GM12878 (cell line): ENCODE data around the gene UNC5B. TPM values are rescaled to one million over a fixed set of nuclear protein-coding genes. Genes with fewer than 3 reads are reported as not detected.

ENCODE experiments used
- ATAC-seq: fragments of 200-7000 bp; cut with Tn5 transposase; 3 replicates; pipeline ENCODE4 v1.9.1; 2020; ENCODE audit warnings: mild to moderate bottlenecking, moderate library complexity
- BruUV-seq: library from RNA; stranded (reverse); fragments of 400-500 nt; replicated peaks from 2 replicates; lab custom pipeline; 2021; lab: Mats Ljungman, UMichigan
- CTCF ChIA-PET: fragments of 300-600 bp; sonication (Branson Sonifier 250); formaldehyde crosslinking; extraction: SDS; loops from one replicate; lab custom pipeline; 2021; ENCODE audit warnings: inconsistent platforms; lab: Yijun Ruan, JAX
- POLR2A ChIA-PET: fragments of 350-600 bp; formaldehyde crosslinking; extraction: SDS; loops from one replicate; lab custom pipeline; 2021; ENCODE audit warnings: inconsistent platforms; lab: Charles Lee
- RAD21 ChIA-PET: fragments of 300-600 bp; sonication (Branson Sonifier 250); formaldehyde crosslinking; loops from one replicate; lab custom pipeline; 2023; ENCODE audit warnings: antibody characterized with exemption; ENCODE audit not compliant: unreplicated experiment; lab: Charles Lee
- SMC1A ChIA-PET: fragments of 300-600 bp; sonication (Branson Sonifier 250); formaldehyde crosslinking; loops from one replicate; lab custom pipeline; 2023; ENCODE audit not compliant: unreplicated experiment, uncharacterized antibody; lab: Charles Lee
- DNase-seq: peaks from one replicate; pipeline ENCODE4 v3.0.0-alpha.2; 2011; ENCODE audit warnings: low read depth, low spot score
- FAIRE-seq: peaks from 3 replicates; lab custom pipeline; 2011; peaks lifted over from hg19 to GRCh38; lab: Jason Lieb, UNC
- H2AFZ ChIP-seq: 2 replicates; pipeline ENCODE4 v1.6.0; 2011; ENCODE audit warnings: low read depth, low read length, control low read depth; ENCODE audit not compliant: control insufficient read depth
- H3K27ac ChIP-seq: 2 replicates; pipeline ENCODE4 v1.5.1; 2011; ENCODE audit warnings: control low read depth; ENCODE audit not compliant: control insufficient read depth, insufficient read depth
- H3K27me3 ChIP-seq, 2 experiments: replicated peaks in 1 of 2; 2 replicates each; pipeline versions ENCODE4 v1.6.0 to v1.6.1; 2011; ENCODE audit warnings: low read length in 1 of 2; ENCODE audit not compliant: control insufficient read depth in 2 of 2, insufficient read depth in 2 of 2
- H3K36me3 ChIP-seq, 2 experiments: 2 replicates each; pipeline ENCODE4 v1.5.1; 2011; ENCODE audit warnings: low read length in 1 of 2; ENCODE audit not compliant: control insufficient read depth in 2 of 2, insufficient read depth in 2 of 2
- H3K4me1 ChIP-seq: 2 replicates; pipeline ENCODE4 v1.6.1; 2011; ENCODE audit warnings: mild to moderate bottlenecking, low read length, moderate library complexity, mixed read lengths; ENCODE audit not compliant: control insufficient read depth, insufficient read depth
- H3K4me2 ChIP-seq: 2 replicates; pipeline ENCODE4 v1.6.0; 2011; ENCODE audit warnings: control low read depth; ENCODE audit not compliant: control insufficient read depth, insufficient read depth
- H3K4me3 ChIP-seq: fragments of 200-600 bp; sonication (generic); 2 replicates; pipeline ENCODE4 v1.5.1; 2016
- H3K79me2 ChIP-seq: 2 replicates; pipeline ENCODE4 v1.6.0; 2011; ENCODE audit warnings: low read length; ENCODE audit not compliant: control insufficient read depth, insufficient read depth
- H3K9ac ChIP-seq: 2 replicates; pipeline ENCODE4 v1.8.0; 2011; ENCODE audit warnings: low read length, control low read depth, mixed read lengths; ENCODE audit not compliant: control insufficient read depth, insufficient read depth
- H3K9me3 ChIP-seq: replicated peaks from 3 replicates; pipeline ENCODE4 v1.5.1; 2011; ENCODE audit warnings: mild to moderate bottlenecking, low read length; ENCODE audit not compliant: control insufficient read depth, insufficient read depth
- H4K20me1 ChIP-seq: 2 replicates; pipeline ENCODE4 v1.6.0; 2011; ENCODE audit not compliant: control insufficient read depth, insufficient read depth
- FOXM1 ChIP-seq: IDR thresholded peaks from 2 replicates; pipeline ENCODE4 v1.6.1; 2012; ENCODE audit warnings: low read depth, mild to moderate bottlenecking, inconsistent platforms, low read length, moderate library complexity
- RELA ChIP-seq: fragments of 450-650 bp; IDR thresholded peaks from 2 replicates; pipeline ENCODE4 v1.8.0; 2014; ENCODE audit warnings: borderline replicate concordance; ENCODE audit not compliant: partially characterized antibody
- WGBS: methylation state at CpG from one replicate; pipeline ENCODE4 v1.1.6; 2016; ENCODE audit warnings: low lambda C conversion rate; ENCODE audit not compliant: insufficient replicate concordance, insufficient coverage; ENCODE audit errors: missing lambda C conversion rate; 5-methylcytosine and 5-hydroxymethylcytosine counted together
- in situ Hi-C: fragments of 300-500 bp; cut with MboI; formaldehyde crosslinking; loops from 9 replicates; pipeline ENCODE4 v1.14.3; 2018; ENCODE audit warnings: mixed read lengths
- intact Hi-C: fragments of 100-400 bp; cut with micrococcal nuclease; formaldehyde crosslinking; loops from one replicate; pipeline ENCODE4 v1.14.2; 2022; ENCODE audit not compliant: unreplicated experiment
- polyA plus RNA-seq, 11 experiments: library from polyadenylated mRNA; depleted of rRNA in 4 of 11; unstranded in 6 of 11; stranded (reverse) in 5 of 11; fragments of >200 nt; fragmentation: Nextera tagmentation in 4 of 11; fragmentation: Illumina TruSeq in 1 of 11; extraction: Ambion mirVana in 4 of 11; extraction: Trizol in 1 of 11; gene quantifications; 1 replicate in 1 of 11; 2 replicates in 10 of 11; pipeline versions ENCODE4 v1.2.1 to v1.2.3, GENCODE V29; 2011 to 2016; ENCODE audit warnings: inconsistent platforms in 2 of 11, missing spikeins in 2 of 11, low read depth in 1 of 11
- total RNA-seq, 4 experiments: library from RNA; depleted of rRNA in 3 of 4; stranded (reverse); fragments of >200 nt in 3 of 4; fragmentation: Illumina TruSeq in 1 of 4; extraction: Trizol in 1 of 4; gene quantifications; 2 replicates each; pipeline versions ENCODE4 v1.2.1 to v1.2.3, GENCODE V29; 2013 to 2021
- TF ChIP-seq, protein P1 (sequence below): IDR thresholded peaks from 2 replicates; pipeline ENCODE4 v1.6.1; 2012; ENCODE audit warnings: mild to moderate bottlenecking, low read depth, low read length
- TF ChIP-seq, protein P2 (sequence below): fragments of 450-650 bp; IDR thresholded peaks from 2 replicates; pipeline ENCODE4 v1.6.1; 2017; ENCODE audit warnings: mild to moderate bottlenecking

Gene UNC5B
- total and polyA plus RNA-seq, 10 of the 15 experiments (the other 5 are each of a cell fraction or from before 2014, with no cell fraction given), result 0.03 to 0.08 TPM; not detected in 8

GRCh38 chr10:71209352-71209715, 3.0 kb upstream of the UNC5B start (continued):
- TF ChIP-seq, protein P1, sequence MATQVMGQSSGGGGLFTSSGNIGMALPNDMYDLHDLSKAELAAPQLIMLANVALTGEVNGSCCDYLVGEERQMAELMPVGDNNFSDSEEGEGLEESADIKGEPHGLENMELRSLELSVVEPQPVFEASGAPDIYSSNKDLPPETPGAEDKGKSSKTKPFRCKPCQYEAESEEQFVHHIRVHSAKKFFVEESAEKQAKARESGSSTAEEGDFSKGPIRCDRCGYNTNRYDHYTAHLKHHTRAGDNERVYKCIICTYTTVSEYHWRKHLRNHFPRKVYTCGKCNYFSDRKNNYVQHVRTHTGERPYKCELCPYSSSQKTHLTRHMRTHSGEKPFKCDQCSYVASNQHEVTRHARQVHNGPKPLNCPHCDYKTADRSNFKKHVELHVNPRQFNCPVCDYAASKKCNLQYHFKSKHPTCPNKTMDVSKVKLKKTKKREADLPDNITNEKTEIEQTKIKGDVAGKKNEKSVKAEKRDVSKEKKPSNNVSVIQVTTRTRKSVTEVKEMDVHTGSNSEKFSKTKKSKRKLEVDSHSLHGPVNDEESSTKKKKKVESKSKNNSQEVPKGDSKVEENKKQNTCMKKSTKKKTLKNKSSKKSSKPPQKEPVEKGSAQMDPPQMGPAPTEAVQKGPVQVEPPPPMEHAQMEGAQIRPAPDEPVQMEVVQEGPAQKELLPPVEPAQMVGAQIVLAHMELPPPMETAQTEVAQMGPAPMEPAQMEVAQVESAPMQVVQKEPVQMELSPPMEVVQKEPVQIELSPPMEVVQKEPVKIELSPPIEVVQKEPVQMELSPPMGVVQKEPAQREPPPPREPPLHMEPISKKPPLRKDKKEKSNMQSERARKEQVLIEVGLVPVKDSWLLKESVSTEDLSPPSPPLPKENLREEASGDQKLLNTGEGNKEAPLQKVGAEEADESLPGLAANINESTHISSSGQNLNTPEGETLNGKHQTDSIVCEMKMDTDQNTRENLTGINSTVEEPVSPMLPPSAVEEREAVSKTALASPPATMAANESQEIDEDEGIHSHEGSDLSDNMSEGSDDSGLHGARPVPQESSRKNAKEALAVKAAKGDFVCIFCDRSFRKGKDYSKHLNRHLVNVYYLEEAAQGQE, result no peak
- no peak for TF ChIP-seq FOXM1

DNA sequence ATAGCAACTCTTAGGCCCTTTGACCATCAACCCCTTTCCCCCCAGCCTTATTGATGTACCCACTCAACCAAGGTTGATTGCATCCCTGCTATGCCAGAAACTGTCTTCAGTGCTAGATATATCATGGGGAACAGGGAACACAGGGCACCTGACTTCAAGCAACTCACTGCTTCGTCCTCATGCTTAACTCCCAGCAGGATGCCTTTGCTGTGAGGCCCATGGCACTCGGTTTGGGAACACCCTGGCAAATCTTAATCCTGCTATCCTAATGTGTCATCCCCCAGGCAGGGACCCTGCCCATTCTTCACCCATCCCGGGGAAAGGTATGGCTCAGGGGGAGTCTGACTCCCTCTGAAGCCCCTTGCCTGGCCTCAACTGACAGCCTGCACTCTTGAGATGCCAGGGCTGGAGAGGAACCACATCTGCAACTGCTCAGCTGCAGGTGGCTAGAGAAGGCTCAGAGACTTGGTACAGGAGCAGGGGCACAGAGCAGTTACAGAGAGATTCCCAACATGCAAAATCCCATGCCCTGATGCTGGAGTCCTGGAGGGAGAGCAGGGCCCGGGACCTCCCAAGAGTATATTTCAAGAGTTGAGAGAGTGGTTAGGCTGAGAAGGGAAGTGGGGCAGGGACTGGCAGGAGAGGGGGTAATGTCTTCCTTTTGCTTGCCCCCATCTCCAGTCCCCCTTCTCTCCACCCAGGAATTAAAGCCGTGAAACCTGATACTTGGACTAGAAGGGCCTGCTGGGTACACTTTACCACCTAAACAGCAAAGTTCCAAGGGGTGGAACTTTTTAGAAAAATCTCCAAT, 2.4 kb upstream of the UNC5B start:
- Histone ChIP-seq H2AFZ (no peak overlapping the region), H3K4me2 (no peak overlapping the region)
- FAIRE-seq, result no peak
- TF ChIP-seq, protein P2, sequence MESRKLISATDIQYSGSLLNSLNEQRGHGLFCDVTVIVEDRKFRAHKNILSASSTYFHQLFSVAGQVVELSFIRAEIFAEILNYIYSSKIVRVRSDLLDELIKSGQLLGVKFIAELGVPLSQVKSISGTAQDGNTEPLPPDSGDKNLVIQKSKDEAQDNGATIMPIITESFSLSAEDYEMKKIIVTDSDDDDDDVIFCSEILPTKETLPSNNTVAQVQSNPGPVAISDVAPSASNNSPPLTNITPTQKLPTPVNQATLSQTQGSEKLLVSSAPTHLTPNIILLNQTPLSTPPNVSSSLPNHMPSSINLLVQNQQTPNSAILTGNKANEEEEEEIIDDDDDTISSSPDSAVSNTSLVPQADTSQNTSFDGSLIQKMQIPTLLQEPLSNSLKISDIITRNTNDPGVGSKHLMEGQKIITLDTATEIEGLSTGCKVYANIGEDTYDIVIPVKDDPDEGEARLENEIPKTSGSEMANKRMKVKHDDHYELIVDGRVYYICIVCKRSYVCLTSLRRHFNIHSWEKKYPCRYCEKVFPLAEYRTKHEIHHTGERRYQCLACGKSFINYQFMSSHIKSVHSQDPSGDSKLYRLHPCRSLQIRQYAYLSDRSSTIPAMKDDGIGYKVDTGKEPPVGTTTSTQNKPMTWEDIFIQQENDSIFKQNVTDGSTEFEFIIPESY, result no peak
- no peak for TF ChIP-seq RELA
- TF ChIP-seq, all 136 proteins: peak for 0
- Histone ChIP-seq H3K9me3 (no peaks in the 10 kb centered on the region), H3K27ac (no peak overlapping the region), H3K79me2 (no peaks in the 10 kb centered on the region), H3K4me3 (no peak overlapping the region), H3K9ac (no peak overlapping the region), H3K27me3 (peaks cover 11 to 19% of the 10 kb centered on the region in 2 experiments), H3K36me3 (no peaks in the 10 kb centered on the region), H4K20me1 (peaks cover 3% of the 10 kb centered on the region; the same call in 1 of the 2 replicates), H3K4me1 (no peaks in the 10 kb centered on the region)
- DNase-seq (no peak), ATAC-seq (no peak)
- SMC1A ChIA-PET, result interaction anchor here (1.9 kb wide), 1 partner anchor 289 kb away, joined by 4 read pairs; no protein-coding TSS in a partner anchor
- CTCF ChIA-PET, result interaction anchor here (1.0 to 1.9 kb wide), 4 partner anchors 20 to 307 kb away, joined by 3 to 7 read pairs (median 6); no protein-coding TSS in a partner anchor
- WGBS, result 2% methylated on average over 5 of the region's 5 CpGs
- in situ Hi-C loops (loop anchor here (5.0 kb wide), 1 partner anchor 288 kb away; no protein-coding TSS in a partner anchor), intact Hi-C loops (loop anchor here (1.0 kb wide), 2 partner anchors 285 to 307 kb away; no protein-coding TSS in a partner anchor)
- POLR2A ChIA-PET, result no interaction called here
- no TSS peak for BruUV-seq
- RAD21 ChIA-PET, result interaction anchor here (1.0 kb wide), 1 partner anchor 306 kb away, joined by 4 read pairs; no protein-coding TSS in a partner anchor
